Transverse colon (tissue), 4 donors: Measurements from ENCODE around the gene ALKBH5. TPM values are rescaled to one million over a fixed set of nuclear protein-coding genes. Genes with fewer than 3 reads are reported as not detected.

Experiments
- DNase-seq: peaks from one replicate; pipeline ENCODE4 v3.0.0-alpha.2; 2019
- H3K27ac ChIP-seq, 4 donors: fragments of 200-600 bp; sonication (generic); 2 replicates each; pipeline ENCODE4 v1.5.1; 2016 to 2018; ENCODE audit warnings: inconsistent platforms in 4 of 4
- H3K27me3 ChIP-seq: fragments of 200-600 bp; sonication (generic); 2 replicates; pipeline ENCODE4 v1.5.1; 2017; ENCODE audit warnings: inconsistent platforms
- H3K36me3 ChIP-seq, 4 donors: fragments of 200-600 bp; sonication (generic); 2 replicates each; pipeline ENCODE4 v1.5.1; 2017 to 2019; ENCODE audit warnings: inconsistent platforms in 4 of 4
- H3K4me1 ChIP-seq, 4 donors: fragments of 200-600 bp; sonication (generic); 2 replicates each; pipeline ENCODE4 v1.5.1; 2017 to 2020; ENCODE audit warnings: inconsistent platforms in 4 of 4
- H3K4me3 ChIP-seq, 4 donors: fragments of 200-600 bp; sonication (generic); 1 replicate in 1 of 4; 2 replicates in 3 of 4; pipeline versions ENCODE4 v1.5.1 to v1.6.1; 2017 to 2019; ENCODE audit warnings: inconsistent platforms in 4 of 4
- H3K9me3 ChIP-seq, 2 donors: fragments of 200-600 bp; sonication (generic); 2 replicates each; pipeline ENCODE4 v1.5.1; 2017 to 2019; ENCODE audit warnings: inconsistent platforms in 2 of 2
- EP300 ChIP-seq: sonication (generic); formaldehyde crosslinking; IDR thresholded peaks from one replicate; pipeline ENCODE4 v1.6.1; 2017; ENCODE audit warnings: antibody characterized with exemption, low read depth
- POLR2A ChIP-seq: fragments of 450-650 bp; IDR thresholded peaks from one replicate; pipeline ENCODE4 v1.6.1; 2016; ENCODE audit warnings: antibody characterized with exemption, mild to moderate bottlenecking, moderate library complexity
- POLR2AphosphoS5 ChIP-seq, 3 donors: sonication (generic); formaldehyde crosslinking; IDR thresholded peaks; one replicate each; pipeline ENCODE4 v1.6.1; 2016; ENCODE audit warnings: antibody characterized with exemption in 3 of 3
- WGBS, 2 donors: methylation state at CpG; one replicate each; pipeline ENCODE4 v1.1.5; 2018; ENCODE audit warnings: low coverage in 1 of 2; 5-methylcytosine and 5-hydroxymethylcytosine counted together
- in situ Hi-C, 4 donors: fragments of 200-750 bp; cut with MboI; loops; one replicate each; pipeline versions ENCODE4 v1.15.0 to v1.15.1; 2017; ENCODE audit warnings: low sequenced_read_pairs in 3 of 4, low pct_ligation_motif_present in 1 of 4, low pct_unique_long_range_greater_than_20kb in 1 of 4
- intact Hi-C: fragments of 100-400 bp; cut with DNase I; formaldehyde crosslinking; loops from one replicate; pipeline ENCODE4 v1.15.1; 2023; ENCODE audit warnings: low total_unique reads
- total RNA-seq, 4 donors: library from RNA; depleted of rRNA; stranded (reverse); fragments of >200 nt; gene quantifications; one replicate each; pipeline ENCODE4 v1.1.0, GENCODE V29; 2016
- TF ChIP-seq, protein P1 (sequence below), 5 experiments: fragments of 200-600 bp in 3 of 5; fragments of 450-650 bp in 2 of 5; sonication (generic) in 3 of 5; IDR thresholded peaks; 1 replicate in 2 of 5; 2 replicates in 3 of 5; pipeline ENCODE4 v1.5.1; 2016 to 2017; ENCODE audit warnings: antibody characterized with exemption in 5 of 5, inconsistent platforms in 3 of 5, mild to moderate bottlenecking in 2 of 5, moderate library complexity in 1 of 5

The ALKBH5 gene
- total RNA-seq, 4 donors from 2014 or later: 69.2 to 109 (median 88.4) TPM

DNA sequence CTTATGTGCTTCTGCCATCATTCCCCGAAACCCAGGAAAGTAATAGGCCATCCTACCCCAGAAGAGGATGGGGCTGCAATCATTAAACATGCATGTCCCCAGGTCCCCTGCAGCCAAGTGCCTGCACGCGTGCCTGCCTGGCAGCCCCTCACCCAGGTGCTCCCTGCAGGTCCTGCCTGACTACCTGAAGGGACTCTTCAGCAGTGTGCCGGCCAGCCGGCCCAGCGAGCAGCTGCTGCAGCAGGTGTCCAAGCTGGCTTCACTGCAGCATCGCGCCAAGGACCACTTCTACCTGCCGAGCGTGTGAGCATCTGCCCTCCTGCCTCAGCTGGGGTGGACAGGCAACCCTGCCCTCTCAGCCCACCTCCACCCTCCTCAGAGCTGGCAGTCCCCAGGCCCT, 16.2 kb upstream of the ALKBH5 start:
- Histone ChIP-seq H3K36me3 (no peaks in the 10 kb centered on the region), H3K27me3 (no peaks in the 10 kb centered on the region), H3K4me3 (no peak overlapping the region), H3K27ac (no peak overlapping the region), H3K4me1 (no peaks in the 10 kb centered on the region), H3K9me3 (no peaks in the 10 kb centered on the region)
- no peak for DNase-seq
- intact Hi-C loops: no loop called here
- 95 to 100% methylated on average over 2 to 10 of the region's 10 CpGs for WGBS, 2 donors
- TF ChIP-seq POLR2AphosphoS5 (IDR thresholded peaks at IDR 0.05) (no peak), EP300 (no peak), POLR2A (no peak)
- TF ChIP-seq, protein P1, sequence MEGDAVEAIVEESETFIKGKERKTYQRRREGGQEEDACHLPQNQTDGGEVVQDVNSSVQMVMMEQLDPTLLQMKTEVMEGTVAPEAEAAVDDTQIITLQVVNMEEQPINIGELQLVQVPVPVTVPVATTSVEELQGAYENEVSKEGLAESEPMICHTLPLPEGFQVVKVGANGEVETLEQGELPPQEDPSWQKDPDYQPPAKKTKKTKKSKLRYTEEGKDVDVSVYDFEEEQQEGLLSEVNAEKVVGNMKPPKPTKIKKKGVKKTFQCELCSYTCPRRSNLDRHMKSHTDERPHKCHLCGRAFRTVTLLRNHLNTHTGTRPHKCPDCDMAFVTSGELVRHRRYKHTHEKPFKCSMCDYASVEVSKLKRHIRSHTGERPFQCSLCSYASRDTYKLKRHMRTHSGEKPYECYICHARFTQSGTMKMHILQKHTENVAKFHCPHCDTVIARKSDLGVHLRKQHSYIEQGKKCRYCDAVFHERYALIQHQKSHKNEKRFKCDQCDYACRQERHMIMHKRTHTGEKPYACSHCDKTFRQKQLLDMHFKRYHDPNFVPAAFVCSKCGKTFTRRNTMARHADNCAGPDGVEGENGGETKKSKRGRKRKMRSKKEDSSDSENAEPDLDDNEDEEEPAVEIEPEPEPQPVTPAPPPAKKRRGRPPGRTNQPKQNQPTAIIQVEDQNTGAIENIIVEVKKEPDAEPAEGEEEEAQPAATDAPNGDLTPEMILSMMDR (IDR thresholded peaks at IDR 0.05): no peak
- in situ Hi-C loops: no loop called here

DNA sequence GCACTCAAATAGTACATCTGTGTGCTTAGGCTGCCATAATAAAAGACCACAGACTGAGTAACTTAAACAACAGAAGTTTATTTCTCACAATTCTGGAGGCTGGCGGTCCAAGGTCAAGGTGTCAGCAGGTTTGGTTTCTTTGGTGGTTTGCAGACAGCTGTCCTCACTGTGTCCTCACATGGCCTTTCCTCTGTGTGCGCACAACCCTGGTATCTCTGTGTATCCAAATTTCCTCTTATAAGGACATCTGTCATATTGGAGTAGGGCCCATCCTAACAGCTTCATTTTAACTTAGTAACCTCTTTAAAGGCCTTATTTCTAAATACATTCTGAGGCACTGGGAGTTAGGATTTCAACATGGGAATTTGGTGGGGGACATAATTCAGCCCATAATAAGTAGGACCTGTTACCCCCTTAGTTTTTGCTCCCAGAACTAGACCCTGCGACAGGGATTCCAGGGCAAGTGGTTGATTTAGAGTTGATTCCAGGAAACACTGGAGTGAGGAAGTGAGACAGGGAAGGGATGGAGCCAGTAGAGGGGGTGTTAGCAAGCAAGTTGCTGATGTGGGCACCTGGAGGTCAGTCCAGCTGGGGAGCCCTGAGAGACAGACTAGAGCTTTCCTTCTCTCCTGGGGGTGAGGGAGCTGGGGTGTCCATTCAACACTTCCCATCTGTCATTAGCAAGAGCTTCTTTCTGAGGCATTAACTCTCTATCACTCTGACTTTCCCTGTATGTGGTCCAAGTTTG, 10.9 kb upstream of the ALKBH5 start:
- in situ Hi-C loops (no loop called here), intact Hi-C loops (no loop called here)
- H3K27ac ChIP-seq: no peak overlapping the region

GRCh38 chr17:18173740-18174139, 9.9 kb upstream of the ALKBH5 start:
- Histone ChIP-seq H3K27ac (no peak overlapping the region), H3K4me1 (no peaks in the 10 kb centered on the region), H3K9me3 (no peaks in the 10 kb centered on the region), H3K4me3 (no peak overlapping the region), H3K27me3 (no peaks in the 10 kb centered on the region), H3K36me3 (no peaks in the 10 kb centered on the region)
- TF ChIP-seq, protein P1 (IDR thresholded peaks at IDR 0.05): no peak
- no peak for TF ChIP-seq EP300
- TF ChIP-seq POLR2AphosphoS5 (IDR thresholded peaks at IDR 0.05): no peak
- no peak for DNase-seq
- intact Hi-C loops (no loop called here), in situ Hi-C loops (no loop called here)
- 94% methylated on average over 14 of the region's 14 CpGs; no CpG with 5 or more reads in 1 of the 2 donors for WGBS, 2 donors

More for the DNA sequence above, 10.9 kb upstream of the ALKBH5 start:
- H3K4me3 ChIP-seq: no peak overlapping the region
- H3K36me3 ChIP-seq: no peaks in the 10 kb centered on the region
- DNase-seq: no peak
- H3K27me3 ChIP-seq: no peaks in the 10 kb centered on the region
- no peaks in the 10 kb centered on the region for H3K9me3 ChIP-seq
- 70 to 85% methylated on average over 2 to 3 of the region's 3 CpGs for WGBS, 2 donors
- H3K4me1 ChIP-seq: no peaks in the 10 kb centered on the region
- TF ChIP-seq, protein P1 (IDR thresholded peaks at IDR 0.05): no peak
- TF ChIP-seq POLR2AphosphoS5 (IDR thresholded peaks at IDR 0.05) (no peak), POLR2A (no peak), EP300 (no peak)

DNA sequence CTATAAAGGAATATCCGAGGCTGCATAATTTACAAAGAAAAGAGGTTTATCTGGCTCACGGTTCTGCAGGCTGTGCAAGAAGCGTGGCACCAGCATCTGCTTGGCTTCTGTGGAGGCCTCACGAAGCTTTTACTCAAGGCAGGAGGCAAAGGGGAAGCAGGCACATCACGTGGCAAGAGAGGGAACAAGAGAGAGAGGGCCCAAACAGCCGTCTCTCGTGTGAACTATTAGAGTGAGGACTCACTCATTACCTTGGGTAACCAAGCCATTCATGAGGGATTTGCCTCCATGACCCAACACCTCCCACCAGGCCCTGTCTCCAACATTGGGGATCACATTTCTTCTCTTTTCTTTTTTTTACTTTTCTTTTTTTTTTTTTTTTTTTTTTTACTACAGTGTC, 7.5 kb upstream of the ALKBH5 start:
- Histone ChIP-seq H3K4me1 (peaks cover 0 to 6% (median 0%) of the 10 kb centered on the region in 4 donors), H3K27ac (no peak overlapping the region), H3K9me3 (no peaks in the 10 kb centered on the region), H3K4me3 (no peak overlapping the region), H3K36me3 (no peaks in the 10 kb centered on the region), H3K27me3 (no peaks in the 10 kb centered on the region)
- intact Hi-C loops (no loop called here), in situ Hi-C loops (no loop called here)
- WGBS, 2 donors: 60 to 72% methylated on average over 1 to 7 of the region's 7 CpGs
- TF ChIP-seq, protein P1 (IDR thresholded peaks at IDR 0.05): no peak
- TF ChIP-seq EP300 (no peak), POLR2AphosphoS5 (IDR thresholded peaks at IDR 0.05) (no peak), POLR2A (no peak)
- no peak for DNase-seq
